ENCODE measurements around the gene SCYL3.

DNA sequence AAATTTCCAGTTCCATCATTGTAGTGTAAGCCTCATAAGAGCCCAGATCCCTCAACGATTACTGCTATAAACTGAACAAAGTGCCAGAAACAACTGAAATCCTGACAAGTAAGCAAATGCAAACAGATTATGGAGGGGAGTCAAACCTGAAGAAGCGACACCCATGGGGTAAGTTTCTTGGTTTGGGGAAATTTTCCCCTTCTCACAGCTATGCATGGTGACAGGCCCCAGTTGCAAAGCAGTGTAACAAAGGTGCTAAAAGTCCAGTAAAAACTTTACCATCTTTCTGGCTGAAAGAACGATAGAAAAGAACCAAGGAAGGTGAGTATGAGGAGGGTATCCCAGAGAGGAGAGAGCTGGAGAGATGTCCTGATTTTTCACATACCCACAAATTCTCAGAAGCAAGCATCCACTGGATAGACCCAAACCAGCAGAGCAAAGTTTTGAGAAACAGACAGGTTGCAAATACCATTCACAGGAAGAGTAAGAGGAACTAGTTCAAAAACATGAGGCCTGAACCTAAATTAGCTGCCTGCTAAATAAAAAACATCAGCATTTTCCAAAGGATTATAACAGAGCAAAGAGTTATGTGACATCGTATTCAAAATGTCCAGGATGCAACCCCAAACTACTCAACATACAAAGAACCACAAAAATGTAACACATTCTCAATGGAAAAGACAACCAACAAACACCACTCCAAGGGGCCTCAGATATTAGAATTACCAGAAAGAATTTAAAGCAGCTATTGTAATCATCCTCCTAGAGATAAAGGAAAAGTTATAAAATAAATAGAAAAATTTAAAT is 14.5 kb downstream of the SCYL3 start:
- no peak for TF ChIP-seq CTCF (conservative IDR thresholded peaks at IDR 0.05 in 1 of 2, IDR thresholded peaks at IDR 0.05 in 1 of 2; ENCODE audit: low read depth in 1 of 2, low read length in 2 of 2)
- no peak for TF ChIP-seq EZH2 (IDR thresholded peaks at IDR 0.05; ENCODE audit: low read length, missing control alignments)
